ENCODE results near the gene PRKG1.

- TF ChIP-seq CTCF (IDR thresholded peaks at IDR 0.05) (no peak), ZFX (IDR thresholded peaks at IDR 0.05; ENCODE audit: borderline replicate concordance) (no peak)
These were observed 490.7 kb downstream of the PRKG1 start for GRCh38 chr10:51564896-51565510.
